CD1c-positive myeloid dendritic cell (primary cell): ENCODE results near the gene ADD1.

Experiments used
- DNase-seq: peaks from one replicate; pipeline ENCODE4 v3.0.0-alpha.2; 2016; ENCODE audit errors: extremely low spot score

Gene ADD1

GRCh38 chr4:2805712-2806389 lies 37.8 kb upstream of the ADD1 start:
- no peak for DNase-seq

GRCh38 chr4:2806390-2807355 lies 37.0 kb upstream of the ADD1 start:
- no peak for DNase-seq

- DNase-seq: no peak
Measured at GRCh38 chr4:2807571-2807970, 36.1 kb upstream of the ADD1 start.

- DNase-seq: no peak
Measured at GRCh38 chr4:2808001-2808400, 35.6 kb upstream of the ADD1 start.

- no peak for DNase-seq
Measured at GRCh38 chr4:2809610-2810180, 33.9 kb upstream of the ADD1 start.

- no peak for DNase-seq
Measured at GRCh38 chr4:2810388-2810787, 33.3 kb upstream of the ADD1 start.

- peak; percentile 84 for DNase-seq
Measured at GRCh38 chr4:2811830-2812611, 31.6 kb upstream of the ADD1 start.

GRCh38 chr4:2812612-2813354 lies 30.9 kb upstream of the ADD1 start:
- DNase-seq: no peak

- DNase-seq: no peak
Measured at GRCh38 chr4:2813446-2814405, 29.9 kb upstream of the ADD1 start.

GRCh38 chr4:2814627-2815270 lies 28.9 kb upstream of the ADD1 start:
- DNase-seq: no peak

- DNase-seq: no peak
Measured at GRCh38 chr4:2816401-2816954, 27.2 kb upstream of the ADD1 start.

- DNase-seq: no peak
Measured at GRCh38 chr4:2817137-2817536, 26.5 kb upstream of the ADD1 start.

GRCh38 chr4:2817701-2818350 lies 25.8 kb upstream of the ADD1 start:
- DNase-seq: no peak

GRCh38 chr4:2818351-2818939 lies 25.2 kb upstream of the ADD1 start:
- DNase-seq: no peak

- DNase-seq: no peak
Measured at GRCh38 chr4:2819244-2820215, 24.1 kb upstream of the ADD1 start.

- no peak for DNase-seq
Measured at GRCh38 chr4:2820216-2820982, 23.2 kb upstream of the ADD1 start.
